Measurements from ENCODE around the gene ARHGAP9.

DNA sequence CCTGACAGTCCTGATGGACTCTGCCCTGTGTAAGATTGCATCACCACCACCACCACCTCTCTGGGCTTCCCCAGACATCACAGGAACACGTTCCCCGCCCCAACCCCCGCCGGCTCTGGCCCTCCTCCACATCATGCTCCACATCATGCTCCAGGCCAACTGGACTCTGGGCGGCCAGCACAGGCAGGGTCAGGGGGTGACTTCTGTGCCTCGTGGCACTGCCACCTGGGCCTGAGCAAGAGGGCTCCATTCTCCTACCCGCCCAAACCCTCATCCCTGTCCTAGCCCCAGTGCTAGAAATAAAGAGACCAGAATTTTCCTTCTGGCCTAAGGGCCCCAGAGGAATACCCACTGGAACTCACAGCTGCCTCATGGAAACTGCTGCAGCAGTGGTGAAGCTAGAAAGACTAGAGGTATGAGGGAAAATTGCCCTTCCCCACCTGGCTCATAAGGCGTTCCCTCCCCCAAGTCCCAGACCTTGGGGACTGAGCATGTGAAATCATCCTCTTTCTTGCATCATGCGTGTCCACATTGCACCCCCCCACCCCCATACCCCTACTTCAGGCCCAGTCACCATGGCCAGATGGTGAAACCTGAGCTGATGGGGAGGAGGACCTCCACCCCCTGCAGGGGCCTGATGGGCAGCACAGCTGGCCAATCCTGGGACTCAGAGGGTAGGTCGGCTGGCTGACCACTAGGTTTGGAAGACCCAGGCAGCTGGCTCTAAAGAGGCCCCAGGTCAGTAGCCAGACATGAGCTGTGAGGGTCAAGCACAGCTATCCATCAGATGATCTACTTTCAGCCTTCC is 24.9 kb downstream of the ARHGAP9 start, which contains the start of gene INHBE:
- TF ChIP-seq, protein P1, sequence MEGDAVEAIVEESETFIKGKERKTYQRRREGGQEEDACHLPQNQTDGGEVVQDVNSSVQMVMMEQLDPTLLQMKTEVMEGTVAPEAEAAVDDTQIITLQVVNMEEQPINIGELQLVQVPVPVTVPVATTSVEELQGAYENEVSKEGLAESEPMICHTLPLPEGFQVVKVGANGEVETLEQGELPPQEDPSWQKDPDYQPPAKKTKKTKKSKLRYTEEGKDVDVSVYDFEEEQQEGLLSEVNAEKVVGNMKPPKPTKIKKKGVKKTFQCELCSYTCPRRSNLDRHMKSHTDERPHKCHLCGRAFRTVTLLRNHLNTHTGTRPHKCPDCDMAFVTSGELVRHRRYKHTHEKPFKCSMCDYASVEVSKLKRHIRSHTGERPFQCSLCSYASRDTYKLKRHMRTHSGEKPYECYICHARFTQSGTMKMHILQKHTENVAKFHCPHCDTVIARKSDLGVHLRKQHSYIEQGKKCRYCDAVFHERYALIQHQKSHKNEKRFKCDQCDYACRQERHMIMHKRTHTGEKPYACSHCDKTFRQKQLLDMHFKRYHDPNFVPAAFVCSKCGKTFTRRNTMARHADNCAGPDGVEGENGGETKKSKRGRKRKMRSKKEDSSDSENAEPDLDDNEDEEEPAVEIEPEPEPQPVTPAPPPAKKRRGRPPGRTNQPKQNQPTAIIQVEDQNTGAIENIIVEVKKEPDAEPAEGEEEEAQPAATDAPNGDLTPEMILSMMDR (IDR thresholded peaks at IDR 0.05) = no peak
- TF ChIP-seq POLR2A (IDR thresholded peaks at IDR 0.05) = no peak
